Spleen (tissue), 11 donors: Measurements from ENCODE around the gene SCUBE1. TPM values are rescaled to one million over a fixed set of nuclear protein-coding genes. Genes with fewer than 3 reads are reported as not detected.

Experiments
- DNase-seq: peaks from one replicate; pipeline ENCODE4 v3.0.0-alpha.2; 2020
- H3K27ac ChIP-seq, 8 donors: fragments of 200-600 bp; sonication (generic) in 7 of 8; 1 replicate in 4 of 8; 2 replicates in 4 of 8; pipeline versions ENCODE4 v1.5.0 to v1.8.0; 2016 to 2021; ENCODE audit warnings: inconsistent platforms in 4 of 8, mild to moderate bottlenecking in 4 of 8, moderate library complexity in 1 of 8
- H3K27me3 ChIP-seq, 7 donors: fragments of 200-600 bp; sonication (generic) in 6 of 7; replicated peaks in 1 of 7; 1 replicate in 4 of 7; 2 replicates in 3 of 7; pipeline versions ENCODE4 v1.5.0 to v1.8.0; 2016 to 2021; ENCODE audit warnings: inconsistent platforms in 3 of 7, mild to moderate bottlenecking in 1 of 7
- H3K36me3 ChIP-seq, 6 donors: fragments of 200-600 bp; sonication (generic) in 5 of 6; 1 replicate in 4 of 6; 2 replicates in 2 of 6; pipeline versions ENCODE4 v1.5.0 to v1.8.0; 2016 to 2021; ENCODE audit warnings: inconsistent platforms in 2 of 6
- H3K4me1 ChIP-seq, 6 donors: fragments of 200-600 bp; sonication (generic) in 5 of 6; 1 replicate in 3 of 6; 2 replicates in 3 of 6; pipeline versions ENCODE4 v1.5.0 to v1.8.0; 2016 to 2021; ENCODE audit warnings: inconsistent platforms in 3 of 6
- H3K4me3 ChIP-seq, 8 donors: fragments of 200-600 bp; sonication (generic) in 7 of 8; 1 replicate in 4 of 8; 2 replicates in 4 of 8; pipeline versions ENCODE4 v1.5.0 to v1.8.0; 2016 to 2021; ENCODE audit warnings: inconsistent platforms in 4 of 8, mild to moderate bottlenecking in 4 of 8, moderate library complexity in 2 of 8
- H3K9me3 ChIP-seq, 8 donors: fragments of 200-600 bp; sonication (generic) in 7 of 8; 1 replicate in 4 of 8; 2 replicates in 4 of 8; pipeline versions ENCODE4 v1.5.0 to v1.8.0; 2016 to 2021; ENCODE audit warnings: inconsistent platforms in 4 of 8
- CTCF ChIP-seq, 11 experiments: fragments of 200-600 bp in 7 of 11; fragments of 450-650 bp in 4 of 11; sonication (generic) in 4 of 11; IDR thresholded peaks in 8 of 11; conservative IDR thresholded peaks in 3 of 11; 1 replicate in 7 of 11; 2 replicates in 4 of 11; pipeline versions ENCODE4 v1.4.0 to v1.8.0; 2016 to 2021; ENCODE audit warnings: antibody characterized with exemption in 11 of 11, inconsistent platforms in 4 of 11, mild to moderate bottlenecking in 1 of 11
- POLR2A ChIP-seq, 3 donors: fragments of 450-650 bp; IDR thresholded peaks; one replicate each; pipeline ENCODE4 v1.5.1; 2017; ENCODE audit warnings: antibody characterized with exemption in 3 of 3, mild to moderate bottlenecking in 1 of 3
- POLR2AphosphoS5 ChIP-seq, 3 donors: sonication (generic); formaldehyde crosslinking; IDR thresholded peaks; one replicate each; pipeline ENCODE4 v1.5.1; 2017; ENCODE audit warnings: antibody characterized with exemption in 3 of 3
- WGBS, 5 donors: extraction: QIAGEN DNeasy Blood & Tissue Kit in 3 of 5; methylation state at CpG; one replicate each; pipeline versions ENCODE4 v1.1.5 to v1.1.7; 2013 to 2018; 5-methylcytosine and 5-hydroxymethylcytosine counted together
- intact Hi-C: fragments of 100-400 bp; cut with DNase I; formaldehyde crosslinking; loops from one replicate; pipeline ENCODE4 v1.15.0; 2023; ENCODE audit warnings: low total_unique reads
- polyA plus RNA-seq, 3 donors: library from polyadenylated mRNA; stranded (reverse); fragments of 200-250 nt; gene quantifications; one replicate each; pipeline ENCODE4 v1.2.1, GENCODE V29; 2013
- total RNA-seq, 7 donors: library from RNA; depleted of rRNA in 3 of 7; stranded (reverse); fragments of >200 nt in 3 of 7; fragmentation: NEBNext Ultra II Directional in 4 of 7; extraction: Animal tissue kit (Norgen Biotek cat#: 25700) in 4 of 7; gene quantifications; one replicate each; pipeline versions ENCODE4 v1.1.0 to v1.2.1, GENCODE V29; 2016 to 2021
- donor health status: healthy with polysubstance abuse.
- donor health status: DM: no; HTN: no; CAD: no; lungs with moderate emphysema.
- donor health status: DM: no; HTN: no; CAD: no.
- donor health status: Bipolar disorder and iron deficiency.
- donor health status: healthy.
- donor health status: DM: no; HTN: no; CAD: no.
- donor health status: DM: yes; HTN: yes; CAD: no.

SCUBE1 gene
- total and polyA plus RNA-seq, 10 donors = 0.46 to 43.5 (median 15.9) TPM

- H3K9me3 ChIP-seq = peaks cover 0 to 8% (median 0%) of the 10 kb centered on the region in 8 donors
- no peak for TF ChIP-seq POLR2AphosphoS5 (IDR thresholded peaks at IDR 0.05)
- TF ChIP-seq POLR2A (IDR thresholded peaks at IDR 0.05) = no peak
- no peak for TF ChIP-seq CTCF (IDR thresholded peaks at IDR 0.05 in 8 of 11, conservative IDR thresholded peaks at IDR 0.05 in 3 of 11)
- no peaks in the 10 kb centered on the region for H3K27me3 ChIP-seq
- intact Hi-C loops = no loop called here
- peaks cover 3 to 32% (median 11%) of the 10 kb centered on the region in 6 donors for H3K4me1 ChIP-seq
- no peak overlapping the region for H3K4me3 ChIP-seq
- 89 to 96% (median 92%) methylated on average over 9 of the region's 9 CpGs for WGBS, 5 donors
- H3K27ac ChIP-seq = no peak overlapping the region
- H3K36me3 ChIP-seq = no peaks in the 10 kb centered on the region
- DNase-seq = no peak
Measured at GRCh38 chr22:43317239-43317638, 25.9 kb downstream of the SCUBE1 start.

GRCh38 chr22:43315687-43316217 is 27.4 kb downstream of the SCUBE1 start:
- no peak overlapping the region for H3K27ac ChIP-seq
- no peak for TF ChIP-seq POLR2A (IDR thresholded peaks at IDR 0.05)
- TF ChIP-seq CTCF (IDR thresholded peaks at IDR 0.05 in 8 of 11, conservative IDR thresholded peaks at IDR 0.05 in 3 of 11) = no peak
- no peak for TF ChIP-seq POLR2AphosphoS5 (IDR thresholded peaks at IDR 0.05)
- peaks cover 0 to 24% (median 6%) of the 10 kb centered on the region in 6 donors for H3K4me1 ChIP-seq
- no peaks in the 10 kb centered on the region for H3K27me3 ChIP-seq
- no peaks in the 10 kb centered on the region for H3K36me3 ChIP-seq
- peaks cover 0 to 2% (median 0%) of the 10 kb centered on the region in 8 donors for H3K9me3 ChIP-seq
- no peak for DNase-seq
- 83 to 88% (median 86%) methylated on average over 9 of the region's 9 CpGs for WGBS, 5 donors
- intact Hi-C loops = no loop called here
- no peak overlapping the region for H3K4me3 ChIP-seq

GRCh38 chr22:43314611-43315010 is 28.6 kb downstream of the SCUBE1 start:
- Histone ChIP-seq H3K9me3 (no peaks in the 10 kb centered on the region), H3K27me3 (peaks cover 0 to 5% (median 0%) of the 10 kb centered on the region in 7 donors), H3K27ac (no peak overlapping the region), H3K4me3 (no peak overlapping the region), H3K4me1 (peaks cover 0 to 15% (median 3%) of the 10 kb centered on the region in 6 donors), H3K36me3 (no peaks in the 10 kb centered on the region)
- WGBS, 5 donors = 79 to 93% (median 91%) methylated on average over 5 of the region's 5 CpGs
- intact Hi-C loops = no loop called here
- no peak for DNase-seq
- TF ChIP-seq POLR2AphosphoS5 (IDR thresholded peaks at IDR 0.05) (no peak), CTCF (IDR thresholded peaks at IDR 0.05 in 8 of 11, conservative IDR thresholded peaks at IDR 0.05 in 3 of 11) (no peak)

- H3K27ac ChIP-seq = no peak overlapping the region
- intact Hi-C loops = no loop called here
- 83 to 91% (median 87%) methylated on average over 7 of the region's 7 CpGs for WGBS, 5 donors
- H3K36me3 ChIP-seq = no peaks in the 10 kb centered on the region
- no peak overlapping the region for H3K4me3 ChIP-seq
- H3K9me3 ChIP-seq = no peaks in the 10 kb centered on the region
- TF ChIP-seq POLR2AphosphoS5 (IDR thresholded peaks at IDR 0.05) (no peak), CTCF (IDR thresholded peaks at IDR 0.05 in 8 of 11, conservative IDR thresholded peaks at IDR 0.05 in 3 of 11) (no peak), POLR2A (IDR thresholded peaks at IDR 0.05) (no peak)
- H3K4me1 ChIP-seq = peaks cover 0 to 15% (median 2%) of the 10 kb centered on the region in 6 donors
- H3K27me3 ChIP-seq = peaks cover 0 to 5% (median 0%) of the 10 kb centered on the region in 7 donors
- peak; percentile 33 for DNase-seq
Measured at GRCh38 chr22:43313890-43314474, 29.2 kb downstream of the SCUBE1 start.
